HCT116 (cell line): Measurements from ENCODE around the gene THSD7B. TPM values are rescaled to one million over a fixed set of nuclear protein-coding genes. Genes with fewer than 3 reads are reported as not detected.

Experiments
- ATAC-seq: fragments of 200-7000 bp; cut with Tn5 transposase; 2 replicates; pipeline ENCODE4 v1.9.1; 2020; ENCODE audit warnings: mild to moderate bottlenecking, moderate library complexity
- BruUV-seq: library from RNA; stranded (reverse); fragments of 400-500 nt; replicated peaks from 2 replicates; lab custom pipeline; 2021; lab: Mats Ljungman, UMichigan
- CTCF ChIA-PET: fragments of 300-600 bp; sonication (Branson Sonifier 250); formaldehyde crosslinking; loops from one replicate; lab custom pipeline; 2021; ENCODE audit warnings: antibody characterized with exemption; lab: Charles Lee
- POLR2A ChIA-PET: fragments of 300-600, 350-600 bp; sonication (Branson Sonifier 250); formaldehyde crosslinking; loops from one replicate; lab custom pipeline; 2021; ENCODE audit warnings: antibody characterized with exemption; lab: Charles Lee
- RAD21 ChIA-PET, 2 experiments: fragments of 300-600 bp; sonication (Branson Sonifier 250); formaldehyde crosslinking; loops; one replicate each; lab custom pipeline; 2023; ENCODE audit warnings: low total read pairs in 2 of 2; ENCODE audit not compliant: uncharacterized antibody in 2 of 2, unreplicated experiment in 2 of 2, low non-redundant PET in 1 of 2; lab: Charles Lee
- DNase-seq: peaks from one replicate; pipeline ENCODE4 v3.0.0-alpha.2; 2010; ENCODE audit warnings: low read depth, low spot score
- H2AFZ ChIP-seq: fragments of 200-600 bp; shearing (Covaris generic), sonication (generic); 2 replicates; pipeline ENCODE4 v1.6.1; 2017; ENCODE audit warnings: low read depth, mixed run types, mixed read lengths, antibody characterized with exemption, low read length; ENCODE audit not compliant: poor library complexity, severe bottlenecking
- H3K27ac ChIP-seq: 2 replicates; pipeline ENCODE4 v1.5.1; 2012; ENCODE audit warnings: low read depth, low read length
- H3K27me3 ChIP-seq: fragments of 200-600 bp; sonication (generic); 2 replicates; pipeline ENCODE4 v1.6.1; 2016; ENCODE audit warnings: mixed run types, low read length, mixed read lengths; ENCODE audit not compliant: insufficient read depth
- H3K36me3 ChIP-seq, 2 experiments: fragments of 200-500 bp in 1 of 2; fragments of 200-600 bp in 1 of 2; sonication (Bioruptor generic) in 1 of 2; sonication (generic) in 1 of 2; 2 replicates each; pipeline versions ENCODE4 v1.5.1 to v1.6.1; 2014 to 2016; ENCODE audit warnings: low read length in 2 of 2, inconsistent platforms in 1 of 2, mixed read lengths in 1 of 2, mixed run types in 1 of 2; ENCODE audit not compliant: insufficient read depth in 2 of 2, control insufficient read depth in 1 of 2
- H3K4me1 ChIP-seq, 2 experiments: fragments of 200-600 bp in 1 of 2; sonication (generic) in 1 of 2; 2 replicates each; pipeline versions ENCODE4 v1.5.1 to v1.6.1; 2012 to 2017; ENCODE audit warnings: low read length in 2 of 2, inconsistent platforms in 1 of 2, mild to moderate bottlenecking in 1 of 2, mixed read lengths in 1 of 2, mixed run types in 1 of 2, moderate library complexity in 1 of 2; ENCODE audit not compliant: insufficient read depth in 2 of 2, control insufficient read depth in 1 of 2
- H3K4me2 ChIP-seq: fragments of 200-600 bp; sonication (generic); 2 replicates; pipeline ENCODE4 v1.6.1; 2017; ENCODE audit warnings: mixed run types, low read length, mixed read lengths
- H3K4me3 ChIP-seq, 2 experiments: fragments of 200-600 bp in 1 of 2; sonication (generic) in 1 of 2; replicated peaks in 1 of 2; 2 replicates each; pipeline ENCODE4 v1.5.1; 2011 to 2016; ENCODE audit warnings: low read length in 2 of 2, control low read depth in 1 of 2, low read depth in 1 of 2, mild to moderate bottlenecking in 1 of 2, mixed read lengths in 1 of 2, mixed run types in 1 of 2
- H3K79me2 ChIP-seq: fragments of 200-600 bp; sonication (generic); 2 replicates; pipeline ENCODE4 v1.6.1; 2017; ENCODE audit warnings: mild to moderate bottlenecking, mixed run types, low read length, moderate library complexity, mixed read lengths; ENCODE audit not compliant: insufficient read depth
- H3K9ac ChIP-seq: fragments of 200-600 bp; sonication (generic); 2 replicates; pipeline ENCODE4 v1.6.1; 2016; ENCODE audit warnings: low read length, mixed read lengths
- H3K9me2 ChIP-seq: fragments of 200-600 bp; sonication (generic), shearing (Covaris generic); 2 replicates; pipeline ENCODE4 v1.6.1; 2017; ENCODE audit warnings: mixed run types, mild to moderate bottlenecking, moderate library complexity; ENCODE audit not compliant: insufficient read depth
- H3K9me3 ChIP-seq, 2 experiments: fragments of 200-500 bp in 1 of 2; fragments of 200-600 bp in 1 of 2; sonication (Bioruptor generic) in 1 of 2; sonication (generic) in 1 of 2; 2 replicates each; pipeline ENCODE4 v1.6.1; 2014 to 2017; ENCODE audit warnings: low read length in 2 of 2, mixed read lengths in 2 of 2, inconsistent platforms in 1 of 2, low read depth in 1 of 2, mild to moderate bottlenecking in 1 of 2, mixed run types in 1 of 2, moderate library complexity in 1 of 2; ENCODE audit not compliant: control insufficient read depth in 1 of 2, insufficient read depth in 1 of 2
- H4K20me1 ChIP-seq: fragments of 200-600 bp; sonication (generic), shearing (Covaris generic); 2 replicates; pipeline ENCODE4 v1.6.1; 2017; ENCODE audit warnings: mixed run types, mild to moderate bottlenecking, moderate library complexity; ENCODE audit not compliant: insufficient read depth
- ATF3 ChIP-seq: IDR thresholded peaks from 2 replicates; pipeline ENCODE4 v1.6.1; 2012
- CEBPB ChIP-seq: IDR thresholded peaks from 2 replicates; pipeline ENCODE4 v1.6.1; 2012; ENCODE audit warnings: low read depth
- FOSL1 ChIP-seq: IDR thresholded peaks from 2 replicates; pipeline ENCODE4 v1.6.1; 2012; ENCODE audit warnings: low read depth
- JUND ChIP-seq: IDR thresholded peaks from 2 replicates; pipeline ENCODE4 v1.6.1; 2012
- POLR2A ChIP-seq: IDR thresholded peaks from 2 replicates; pipeline ENCODE4 v1.7.0; 2011; ENCODE audit warnings: borderline replicate concordance; ENCODE audit not compliant: insufficient read depth, insufficient read length; ENCODE audit errors: extremely low read depth
- POLR2AphosphoS5 ChIP-seq: IDR thresholded peaks from 2 replicates; pipeline ENCODE4 v1.6.1; 2011; ENCODE audit warnings: mild to moderate bottlenecking, low read depth, low read length, moderate library complexity
- RAD21 ChIP-seq: IDR thresholded peaks from 2 replicates; pipeline ENCODE4 v1.6.1; 2012; ENCODE audit warnings: low read depth, mild to moderate bottlenecking
- SP1 ChIP-seq: IDR thresholded peaks from 2 replicates; pipeline ENCODE4 v1.6.1; 2012; ENCODE audit warnings: low read depth
- TCF7L2 ChIP-seq: IDR thresholded peaks from 2 replicates; pipeline ENCODE4 v1.7.0; 2011; ENCODE audit warnings: borderline replicate concordance, inconsistent platforms; ENCODE audit not compliant: insufficient read depth, insufficient read length; ENCODE audit errors: extremely low read depth
- YY1 ChIP-seq: IDR thresholded peaks from 2 replicates; pipeline ENCODE4 v1.6.1; 2011; ENCODE audit warnings: low read length, low read depth, moderate library complexity, mild to moderate bottlenecking; ENCODE audit not compliant: insufficient replicate concordance; ENCODE audit errors: extremely low read depth
- intact Hi-C: fragments of 100-400 bp; cut with micrococcal nuclease; formaldehyde crosslinking; loops from 2 replicates; pipeline ENCODE4 v1.10.0; 2022
- total RNA-seq: library from RNA; stranded (reverse); gene quantifications from one replicate; pipeline ENCODE4 v1.2.1, GENCODE V29; 2021; ENCODE audit not compliant: unreplicated experiment
- TF ChIP-seq, protein P1 (sequence below), 3 experiments: fragments of 200-600 bp in 1 of 3; sonication (generic) in 1 of 3; IDR thresholded peaks in 2 of 3; conservative IDR thresholded peaks in 1 of 3; 2 replicates each; pipeline ENCODE4 v1.5.1; 2012 to 2017; ENCODE audit warnings: low read depth in 2 of 3, low read length in 2 of 3, antibody characterized with exemption in 1 of 3, borderline replicate concordance in 1 of 3, control low read depth in 1 of 3, mild to moderate bottlenecking in 1 of 3, mixed read lengths in 1 of 3, mixed run types in 1 of 3, moderate library complexity in 1 of 3; ENCODE audit not compliant: insufficient read depth in 1 of 3
- TF ChIP-seq, protein P2 (sequence below): IDR thresholded peaks from 2 replicates; pipeline ENCODE4 v1.6.1; 2012; ENCODE audit warnings: low read depth
- TF ChIP-seq, protein P3 (sequence below): IDR thresholded peaks from 2 replicates; pipeline ENCODE4 v1.6.1; 2012

The THSD7B gene
- total RNA-seq, 1 experiment from 2014 or later, result not detected

GRCh38 chr2:137005210-137005609 is 239.9 kb downstream of the THSD7B start:
- Histone ChIP-seq H3K4me1 (no peaks in the 10 kb centered on the region), H3K27me3 (no peaks in the 10 kb centered on the region), H3K9ac (no peak overlapping the region), H3K27ac (no peak overlapping the region), H3K4me3 (no peak overlapping the region), H2AFZ (no peak overlapping the region), H3K9me3 (peaks cover 0 to 4% of the 10 kb centered on the region in 2 experiments; a peak in 2 of 4 replicates), H3K79me2 (no peaks in the 10 kb centered on the region), H4K20me1 (no peaks in the 10 kb centered on the region), H3K9me2 (no peaks in the 10 kb centered on the region), H3K4me2 (no peak overlapping the region), H3K36me3 (no peaks in the 10 kb centered on the region)
- no peak for DNase-seq
- CTCF ChIA-PET, result no interaction called here
- no peak for ATAC-seq
- TF ChIP-seq JUND (no peak), FOSL1 (no peak), POLR2AphosphoS5 (no peak), ATF3 (no peak), RAD21 (no peak), SP1 (no peak), TCF7L2 (no peak), CEBPB (no peak), POLR2A (no peak), YY1 (no peak)
- TF ChIP-seq, protein P1, sequence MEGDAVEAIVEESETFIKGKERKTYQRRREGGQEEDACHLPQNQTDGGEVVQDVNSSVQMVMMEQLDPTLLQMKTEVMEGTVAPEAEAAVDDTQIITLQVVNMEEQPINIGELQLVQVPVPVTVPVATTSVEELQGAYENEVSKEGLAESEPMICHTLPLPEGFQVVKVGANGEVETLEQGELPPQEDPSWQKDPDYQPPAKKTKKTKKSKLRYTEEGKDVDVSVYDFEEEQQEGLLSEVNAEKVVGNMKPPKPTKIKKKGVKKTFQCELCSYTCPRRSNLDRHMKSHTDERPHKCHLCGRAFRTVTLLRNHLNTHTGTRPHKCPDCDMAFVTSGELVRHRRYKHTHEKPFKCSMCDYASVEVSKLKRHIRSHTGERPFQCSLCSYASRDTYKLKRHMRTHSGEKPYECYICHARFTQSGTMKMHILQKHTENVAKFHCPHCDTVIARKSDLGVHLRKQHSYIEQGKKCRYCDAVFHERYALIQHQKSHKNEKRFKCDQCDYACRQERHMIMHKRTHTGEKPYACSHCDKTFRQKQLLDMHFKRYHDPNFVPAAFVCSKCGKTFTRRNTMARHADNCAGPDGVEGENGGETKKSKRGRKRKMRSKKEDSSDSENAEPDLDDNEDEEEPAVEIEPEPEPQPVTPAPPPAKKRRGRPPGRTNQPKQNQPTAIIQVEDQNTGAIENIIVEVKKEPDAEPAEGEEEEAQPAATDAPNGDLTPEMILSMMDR (IDR thresholded peaks at IDR 0.05 in 2 of 3, conservative IDR thresholded peaks at IDR 0.05 in 1 of 3; ENCODE audit: borderline replicate concordance in 1 of 3, insufficient read depth in 1 of 3, low read depth in 2 of 3, low read length in 2 of 3), result no peak
- TF ChIP-seq, protein P2, sequence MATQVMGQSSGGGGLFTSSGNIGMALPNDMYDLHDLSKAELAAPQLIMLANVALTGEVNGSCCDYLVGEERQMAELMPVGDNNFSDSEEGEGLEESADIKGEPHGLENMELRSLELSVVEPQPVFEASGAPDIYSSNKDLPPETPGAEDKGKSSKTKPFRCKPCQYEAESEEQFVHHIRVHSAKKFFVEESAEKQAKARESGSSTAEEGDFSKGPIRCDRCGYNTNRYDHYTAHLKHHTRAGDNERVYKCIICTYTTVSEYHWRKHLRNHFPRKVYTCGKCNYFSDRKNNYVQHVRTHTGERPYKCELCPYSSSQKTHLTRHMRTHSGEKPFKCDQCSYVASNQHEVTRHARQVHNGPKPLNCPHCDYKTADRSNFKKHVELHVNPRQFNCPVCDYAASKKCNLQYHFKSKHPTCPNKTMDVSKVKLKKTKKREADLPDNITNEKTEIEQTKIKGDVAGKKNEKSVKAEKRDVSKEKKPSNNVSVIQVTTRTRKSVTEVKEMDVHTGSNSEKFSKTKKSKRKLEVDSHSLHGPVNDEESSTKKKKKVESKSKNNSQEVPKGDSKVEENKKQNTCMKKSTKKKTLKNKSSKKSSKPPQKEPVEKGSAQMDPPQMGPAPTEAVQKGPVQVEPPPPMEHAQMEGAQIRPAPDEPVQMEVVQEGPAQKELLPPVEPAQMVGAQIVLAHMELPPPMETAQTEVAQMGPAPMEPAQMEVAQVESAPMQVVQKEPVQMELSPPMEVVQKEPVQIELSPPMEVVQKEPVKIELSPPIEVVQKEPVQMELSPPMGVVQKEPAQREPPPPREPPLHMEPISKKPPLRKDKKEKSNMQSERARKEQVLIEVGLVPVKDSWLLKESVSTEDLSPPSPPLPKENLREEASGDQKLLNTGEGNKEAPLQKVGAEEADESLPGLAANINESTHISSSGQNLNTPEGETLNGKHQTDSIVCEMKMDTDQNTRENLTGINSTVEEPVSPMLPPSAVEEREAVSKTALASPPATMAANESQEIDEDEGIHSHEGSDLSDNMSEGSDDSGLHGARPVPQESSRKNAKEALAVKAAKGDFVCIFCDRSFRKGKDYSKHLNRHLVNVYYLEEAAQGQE, result no peak
- TF ChIP-seq, protein P3, sequence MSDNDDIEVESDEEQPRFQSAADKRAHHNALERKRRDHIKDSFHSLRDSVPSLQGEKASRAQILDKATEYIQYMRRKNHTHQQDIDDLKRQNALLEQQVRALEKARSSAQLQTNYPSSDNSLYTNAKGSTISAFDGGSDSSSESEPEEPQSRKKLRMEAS, result no peak
- RAD21 ChIA-PET, result no interaction called here
- intact Hi-C loops, result no loop called here
- POLR2A ChIA-PET, result no interaction called here
- no TSS peak for BruUV-seq
